HG03432 (cell line): ENCODE data around the gene HNRNPUL2.
"Not testable (repeated sequence)": the region's sequence is repeated elsewhere in the genome, so short reads cannot be mapped to it uniquely, and the experiment has no call there.

Experiments used
- ATAC-seq: cut with Tn5 transposase; IDR thresholded peaks from one replicate; pipeline ENCODE4 v1.9.1; 2021; ENCODE audit warnings: mild to moderate bottlenecking, moderate library complexity; ENCODE audit not compliant: unreplicated experiment

HNRNPUL2 gene

DNA sequence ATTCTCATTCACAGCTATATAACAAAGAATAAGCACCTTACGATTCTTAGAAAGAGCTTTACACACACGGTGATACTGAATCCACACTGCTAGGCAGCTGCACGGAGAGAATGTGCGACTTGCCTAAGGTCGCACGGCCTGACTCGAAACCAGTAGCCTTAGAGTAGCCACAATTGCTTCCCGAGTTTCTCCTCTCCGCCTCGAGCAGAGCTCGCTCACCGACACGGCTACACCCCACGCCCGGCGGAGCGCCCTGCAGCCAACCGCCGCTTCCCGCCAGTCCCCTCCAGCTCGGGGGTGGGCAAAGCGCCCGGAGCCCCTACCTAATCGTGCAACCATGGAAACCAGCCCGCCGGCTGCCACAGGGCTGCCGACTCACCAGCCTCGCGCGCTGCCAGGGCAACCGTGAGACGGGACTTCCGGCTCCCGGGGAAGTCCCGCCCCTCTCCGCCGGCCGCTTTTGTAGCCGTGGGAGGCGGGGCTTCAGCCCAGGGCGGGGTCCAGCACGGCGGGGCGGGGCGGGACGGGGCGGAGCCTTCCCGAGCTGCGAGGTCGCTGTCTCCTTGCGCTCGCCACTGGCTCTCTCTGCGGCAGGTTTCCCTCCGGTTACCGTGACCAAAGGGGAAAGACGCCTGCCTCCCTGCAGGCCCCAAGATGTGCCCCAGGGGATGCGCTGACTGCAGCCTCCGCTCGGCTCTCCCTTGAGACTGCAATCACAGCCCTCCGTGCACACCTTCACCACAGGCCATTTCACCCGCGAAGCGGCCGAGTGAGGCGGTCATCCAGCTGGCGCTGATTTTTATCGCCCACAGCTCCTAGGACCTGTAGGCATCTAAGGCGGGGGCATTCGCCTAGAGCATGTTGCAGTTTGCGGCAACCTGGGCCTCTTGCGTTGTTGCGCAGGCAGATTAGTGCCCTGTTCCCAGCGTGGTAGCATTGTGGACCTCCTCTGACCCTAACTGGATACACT, 21.1 kb downstream of the HNRNPUL2 start:
- ATAC-seq: peak; percentile 73

DNA sequence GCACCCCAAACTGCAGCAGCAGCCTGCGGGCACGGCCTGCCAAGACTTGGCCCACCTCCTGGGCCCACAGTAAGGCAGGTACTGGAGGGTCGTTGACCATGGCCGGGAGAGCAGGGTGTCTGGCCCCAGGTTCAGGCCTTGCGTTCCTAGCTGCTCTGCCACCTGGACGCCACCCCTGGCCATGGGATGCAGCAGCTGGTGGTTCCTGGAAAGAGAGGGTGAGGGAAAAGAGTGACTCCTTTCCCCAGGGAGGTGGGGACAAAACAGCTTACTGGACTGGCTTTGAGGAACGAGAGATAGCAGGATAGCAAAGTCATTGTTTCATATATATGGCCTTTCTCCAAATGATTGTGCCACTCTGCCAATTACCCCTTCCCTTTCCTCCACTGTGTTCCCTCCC, 21.8 kb downstream of the HNRNPUL2 start:
- ATAC-seq: no peak

DNA sequence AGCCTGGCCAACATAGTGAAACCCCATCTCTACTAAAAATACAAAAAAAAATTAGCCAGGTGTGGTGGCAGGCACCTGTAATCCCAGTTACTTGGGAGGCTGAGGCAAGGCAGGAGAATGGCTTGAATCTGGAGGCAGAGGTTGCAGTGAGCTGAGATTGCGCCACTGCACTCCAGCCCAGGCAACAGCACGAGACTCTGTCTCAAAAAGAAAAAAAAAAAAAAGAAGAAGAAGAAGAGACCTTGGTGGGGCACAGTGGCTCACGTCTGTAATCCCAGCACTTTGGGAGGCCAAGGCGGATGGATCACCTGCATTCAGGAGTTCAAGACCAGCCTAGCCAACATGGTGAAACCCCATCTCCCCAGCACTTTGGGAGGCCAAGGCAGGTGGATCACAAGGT, 23.3 kb downstream of the HNRNPUL2 start:
- ATAC-seq: not testable (repeated sequence)

DNA sequence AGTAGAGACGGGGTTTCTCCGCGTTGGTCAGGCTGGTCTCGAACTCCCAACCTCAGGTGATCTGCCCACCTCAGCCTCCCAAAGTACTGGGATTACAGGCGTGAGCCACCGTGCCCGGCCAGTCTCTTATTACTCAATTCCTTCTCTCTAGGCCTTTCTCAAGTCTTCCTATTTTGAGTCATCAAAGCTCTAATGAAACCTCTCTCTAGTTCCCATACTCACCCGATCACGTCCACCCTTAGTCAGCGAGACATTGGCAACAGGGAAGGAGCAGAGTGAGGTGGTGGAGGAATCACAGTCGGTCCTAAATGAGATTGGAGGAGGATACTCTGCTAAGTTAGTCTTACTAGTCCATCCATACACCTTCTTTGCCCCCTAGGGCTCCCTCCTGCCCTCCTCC, 25.0 kb downstream of the HNRNPUL2 start:
- no peak for ATAC-seq

DNA sequence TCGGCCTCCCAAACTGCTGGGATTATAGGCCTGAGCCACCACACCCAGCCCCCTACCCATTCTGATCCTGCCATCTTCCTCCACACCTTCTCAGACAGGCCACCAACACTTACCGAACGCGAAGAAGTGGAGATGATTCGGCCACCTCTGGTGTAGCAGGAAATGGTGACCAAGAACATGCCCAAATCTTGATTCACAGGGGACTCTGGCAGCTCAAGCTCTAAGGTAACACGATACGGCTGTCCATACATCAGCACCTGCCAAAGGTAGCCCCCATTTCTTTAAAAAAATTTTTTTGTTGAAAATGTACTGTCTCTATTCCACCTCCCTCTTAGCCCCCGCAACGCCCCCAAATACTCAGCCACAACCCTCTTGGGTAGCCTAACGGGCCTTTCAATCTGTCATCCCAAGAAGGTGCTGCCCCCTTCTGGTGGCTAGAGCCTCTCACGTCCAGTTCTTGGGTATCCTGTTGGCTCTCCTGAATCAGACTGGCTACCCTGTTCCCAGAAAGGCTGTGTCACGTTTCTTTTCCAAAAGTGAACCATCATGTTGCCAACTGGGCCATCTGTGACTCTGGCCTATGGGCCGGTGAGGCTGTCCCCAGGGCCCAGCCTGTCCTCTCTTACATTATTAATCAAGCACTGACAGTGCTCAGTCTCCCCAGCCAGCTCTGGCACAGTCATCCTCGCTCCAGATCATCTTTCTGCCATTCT, 32.6 kb downstream of the HNRNPUL2 start:
- ATAC-seq: no peak

DNA sequence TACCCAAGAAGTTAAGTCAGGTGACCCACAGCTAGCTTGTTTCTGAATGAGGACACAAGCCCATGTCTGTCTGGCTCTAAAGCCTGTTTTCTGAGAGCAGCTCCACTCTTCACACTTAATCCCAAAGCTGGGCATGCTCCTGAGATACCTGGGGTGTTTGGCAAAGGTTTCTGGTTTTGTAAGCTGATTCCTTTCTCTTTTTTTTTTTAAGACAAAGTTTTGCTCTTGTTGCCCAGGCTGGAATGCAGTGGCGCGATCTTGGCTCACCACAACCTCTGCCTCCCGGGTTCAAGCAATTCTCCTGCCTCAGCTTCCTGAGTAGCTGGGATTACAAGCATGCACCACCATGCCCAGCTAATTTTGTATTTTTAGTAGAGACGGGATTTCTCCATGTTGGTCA, 33.6 kb downstream of the HNRNPUL2 start:
- not testable (repeated sequence) for ATAC-seq

DNA sequence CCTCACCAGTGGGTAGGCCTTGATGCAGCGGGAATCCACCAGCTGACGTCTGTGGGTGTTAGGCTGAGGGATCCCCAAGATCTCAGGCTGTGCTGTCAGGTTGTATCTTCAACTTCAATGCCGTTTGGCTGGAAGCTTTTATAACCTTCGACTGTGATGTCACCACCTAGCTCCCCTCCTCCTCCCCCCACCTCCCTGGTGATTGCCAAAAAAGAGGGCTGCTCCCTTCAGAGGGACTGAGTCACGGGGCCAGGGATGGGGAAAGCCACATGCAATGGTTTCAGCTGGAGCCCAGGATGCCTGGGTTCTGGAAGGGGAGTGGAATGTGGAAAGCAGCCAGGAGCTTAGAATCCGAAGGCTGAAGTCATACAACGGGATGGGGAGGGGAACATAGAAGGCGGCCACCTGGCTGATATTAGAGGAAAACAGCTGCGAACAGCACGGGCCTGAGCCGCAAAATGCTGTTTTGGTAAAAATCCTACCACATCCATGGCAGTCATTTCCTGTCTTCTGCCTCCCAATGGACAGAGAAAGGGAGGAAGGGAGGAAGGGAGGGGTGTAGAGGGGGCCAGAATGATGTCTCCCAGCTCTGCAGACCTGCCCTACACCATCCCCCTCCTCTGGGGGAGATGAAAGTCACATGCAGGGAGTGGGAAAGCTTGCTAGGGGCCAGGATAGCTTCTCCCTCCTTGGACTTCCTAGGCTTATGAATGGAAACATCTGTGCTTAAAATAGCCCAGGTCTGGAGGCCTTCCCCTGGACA, 37.7 kb downstream of the HNRNPUL2 start, which contains the start of gene LRRN4CL:
LRRN4CL (minus strand) TSS at position 110 of the 763 bp plus-strand sequence. CDS start 1,022 bp downstream, outside the sequence.
- ATAC-seq: no peak

DNA sequence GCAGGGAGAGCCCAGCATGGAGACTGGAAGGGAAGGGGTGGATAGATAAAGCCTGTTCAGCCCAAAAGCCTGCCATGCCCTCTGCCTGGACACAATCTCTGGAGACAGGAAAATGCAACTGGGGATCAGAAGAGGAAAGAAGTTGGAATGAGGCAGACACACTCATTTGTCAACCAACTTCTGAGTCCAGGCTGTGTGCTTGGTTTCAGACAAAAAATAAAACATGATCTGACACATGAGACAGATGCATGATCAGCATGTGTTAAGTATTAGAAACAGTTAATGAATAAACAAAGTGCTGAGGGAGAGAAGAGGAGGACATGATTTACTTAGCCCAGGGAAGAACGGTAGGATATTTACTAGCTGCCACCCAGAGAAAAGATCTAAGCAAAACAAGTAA, 38.8 kb downstream of the HNRNPUL2 start:
- no peak for ATAC-seq

DNA sequence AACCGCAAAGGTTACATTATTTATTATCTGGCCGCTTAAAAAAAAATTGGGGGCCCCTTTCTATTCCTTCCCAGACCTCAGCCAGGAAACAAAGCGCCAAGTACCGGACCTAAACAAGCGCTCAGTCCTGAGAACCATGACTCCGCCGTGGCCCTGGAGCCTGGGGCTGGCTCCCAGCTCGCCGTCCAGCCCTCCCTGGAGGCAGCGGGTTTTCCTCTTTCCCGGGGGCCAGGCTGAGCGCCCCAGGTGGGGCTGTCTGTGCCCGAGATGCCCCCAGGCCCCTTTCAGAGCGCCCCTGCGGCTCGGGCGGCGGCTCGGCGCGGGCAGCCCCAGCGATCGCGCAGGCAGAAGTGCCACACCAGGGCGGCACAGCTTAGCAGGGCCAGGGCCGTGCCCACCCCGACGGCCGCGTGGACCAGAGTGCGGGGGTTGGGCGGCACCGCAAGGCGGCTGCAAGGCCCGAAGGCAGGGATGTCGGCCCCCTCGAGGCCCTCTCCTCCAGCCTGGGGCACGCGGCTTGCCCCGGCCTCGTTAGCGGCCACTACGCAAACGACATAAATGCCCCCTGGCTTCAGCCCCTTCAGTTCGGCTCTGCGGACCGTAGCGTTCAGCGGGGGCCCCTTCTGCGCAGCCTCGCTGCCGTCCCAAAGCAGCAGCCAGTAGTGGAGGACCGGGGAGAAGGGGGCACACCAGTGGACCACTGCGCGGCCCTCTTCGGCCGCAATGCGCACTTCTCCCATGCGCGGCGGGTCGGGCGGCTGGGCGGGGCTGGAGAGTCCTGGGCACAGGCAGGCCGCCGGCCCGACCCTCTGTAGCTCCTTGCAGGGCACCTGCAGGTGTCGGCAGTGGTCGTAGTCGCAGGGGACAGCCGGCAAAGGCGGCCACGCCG, 39.5 kb downstream of the HNRNPUL2 start:
- ATAC-seq: no peak

DNA sequence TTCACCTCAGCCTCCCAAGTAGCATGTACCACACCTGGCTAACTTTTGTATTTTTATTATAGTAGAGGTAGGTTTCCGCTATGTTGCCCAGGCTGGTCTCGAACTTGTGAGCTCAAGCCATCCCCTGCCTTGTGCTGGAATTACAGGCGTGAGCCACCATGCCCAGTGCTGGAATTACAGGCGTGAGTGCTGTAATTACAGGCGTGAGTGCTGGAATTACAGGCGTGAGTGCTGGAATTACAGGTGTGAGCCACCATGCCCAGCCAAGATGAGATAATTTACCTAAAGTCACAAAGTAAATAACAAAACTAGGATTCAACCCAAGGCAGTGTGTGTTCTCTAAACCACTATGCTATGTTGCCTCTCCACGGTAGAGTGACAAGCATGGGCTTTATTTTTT, 44.7 kb downstream of the HNRNPUL2 start:
- no peak for ATAC-seq

DNA sequence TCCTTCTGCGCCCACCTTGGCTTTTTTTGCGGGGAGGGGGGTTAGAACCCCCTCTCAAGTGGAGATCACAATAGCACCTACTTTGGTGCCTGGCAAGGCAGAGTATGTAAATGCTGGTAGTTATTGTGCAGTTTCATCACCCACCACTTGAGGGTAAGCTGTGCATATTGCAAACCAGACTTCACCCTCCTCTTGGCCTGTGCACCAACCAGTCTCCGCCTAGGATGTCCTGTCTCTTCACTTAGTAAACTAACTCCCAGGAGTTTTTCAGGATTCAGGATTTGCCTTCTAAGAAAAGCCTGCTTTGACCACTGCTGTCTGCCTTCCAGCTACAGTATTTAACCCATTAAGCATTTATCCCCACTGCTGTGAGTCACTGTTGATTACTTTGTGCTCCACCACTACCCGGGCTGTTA, 46.4 kb downstream of the HNRNPUL2 start:
- no peak for ATAC-seq

DNA sequence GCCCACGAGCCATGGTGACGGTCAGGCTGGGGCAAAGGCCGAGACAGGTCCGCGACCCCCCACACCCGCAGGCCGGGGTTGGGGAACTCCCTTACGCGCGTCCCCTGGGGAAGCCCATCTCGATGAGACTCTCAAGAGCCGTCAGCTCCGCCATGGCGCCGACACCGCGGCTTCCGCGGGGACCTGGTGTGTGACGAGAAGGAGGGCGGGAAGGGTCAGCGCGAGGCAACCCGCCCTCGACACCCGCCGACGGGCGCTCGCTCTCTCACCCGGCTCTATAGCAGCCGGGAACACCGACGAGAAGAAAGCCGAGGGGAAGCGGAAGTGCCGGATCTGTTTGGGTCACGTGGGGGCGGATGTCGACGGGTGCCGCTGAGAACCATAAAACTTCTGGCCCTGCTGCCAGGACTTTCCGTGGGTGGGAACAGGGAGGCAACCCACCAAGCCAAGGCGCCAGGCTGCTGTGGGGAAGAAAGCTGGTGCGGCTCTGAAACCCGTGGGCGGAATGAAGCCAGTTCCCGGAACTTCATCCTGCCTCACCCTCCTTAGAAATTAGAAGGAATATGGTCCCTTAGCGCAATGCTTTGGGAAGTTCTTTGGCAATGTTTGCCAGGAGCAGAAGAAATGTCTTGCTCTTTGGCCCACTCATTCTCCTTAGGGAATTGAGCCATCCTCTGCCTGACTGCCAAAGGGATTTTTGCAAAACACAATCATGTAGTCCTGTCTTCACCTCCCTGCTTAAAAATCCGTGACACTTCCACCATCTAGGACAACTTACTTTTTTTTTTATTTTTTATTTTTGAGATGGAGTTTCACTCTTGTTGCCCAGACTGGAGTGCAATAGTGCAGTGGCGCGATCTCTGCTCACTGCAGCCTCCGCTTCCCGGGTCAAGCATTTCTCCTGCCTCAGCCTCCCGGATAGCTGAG, 48.2 kb downstream of the HNRNPUL2 start, which contains the start of gene UBXN1:
UBXN1 (minus strand) TSS at position 304 of the 927 bp plus-strand sequence; CDS start at position 154, 150 bp downstream.
- ATAC-seq: peak; percentile 78

DNA sequence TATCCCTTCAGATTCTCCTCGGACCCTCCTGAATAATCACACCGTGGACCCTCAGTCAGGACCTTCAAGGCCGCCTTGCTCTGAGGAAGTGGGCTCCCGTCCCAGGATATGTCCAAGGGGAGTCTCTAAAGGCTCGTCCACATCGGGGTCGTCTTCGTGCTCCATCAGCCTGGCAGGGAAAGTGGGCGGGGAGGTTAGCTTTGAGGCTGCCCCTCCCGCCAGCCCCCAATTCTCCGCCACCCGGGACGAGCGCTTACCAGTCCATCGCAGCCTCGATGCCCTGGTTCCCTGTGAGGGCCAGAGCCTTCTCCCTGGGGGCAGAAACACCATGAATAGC, 48.9 kb downstream of the HNRNPUL2 start:
- ATAC-seq: no peak

DNA sequence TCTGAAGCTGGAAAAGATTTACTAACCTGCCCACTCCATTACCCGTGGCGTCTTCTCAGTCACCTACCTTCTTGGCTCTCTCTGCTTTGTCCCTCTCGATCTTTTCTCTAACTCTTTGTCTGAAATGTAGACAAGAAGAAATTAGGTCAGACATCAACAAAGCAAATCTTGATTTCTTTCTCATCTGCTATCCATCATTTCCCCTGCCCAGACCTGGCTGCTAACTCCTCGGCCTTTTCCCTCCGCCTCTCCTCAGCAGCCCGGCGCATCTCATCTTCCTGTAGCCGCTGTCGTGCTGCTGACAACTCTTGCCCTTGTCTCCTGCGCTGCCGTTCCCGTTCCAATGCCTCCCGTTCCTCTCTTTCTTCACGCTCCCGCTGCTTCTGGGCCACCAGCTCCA, 49.5 kb downstream of the HNRNPUL2 start:
- ATAC-seq: no peak

DNA sequence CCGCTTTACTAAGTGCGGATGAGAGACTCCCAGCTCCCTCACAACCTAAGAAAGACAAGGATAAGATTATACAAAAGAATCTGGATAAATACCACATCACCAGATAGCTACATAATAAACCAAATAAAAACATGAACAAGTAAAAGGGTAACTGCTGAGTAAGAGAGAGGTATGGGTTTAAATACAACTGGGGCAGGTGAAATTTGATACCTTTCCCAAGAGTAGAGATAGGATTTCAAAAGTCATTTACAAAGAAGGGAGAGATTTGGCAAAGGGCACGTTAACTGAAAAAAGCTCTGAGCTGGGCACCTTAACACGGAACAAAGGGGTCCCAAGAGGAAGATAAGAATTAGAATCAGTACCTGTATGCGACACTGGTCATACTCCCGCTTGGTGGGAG, 50.1 kb downstream of the HNRNPUL2 start:
- no peak for ATAC-seq

DNA sequence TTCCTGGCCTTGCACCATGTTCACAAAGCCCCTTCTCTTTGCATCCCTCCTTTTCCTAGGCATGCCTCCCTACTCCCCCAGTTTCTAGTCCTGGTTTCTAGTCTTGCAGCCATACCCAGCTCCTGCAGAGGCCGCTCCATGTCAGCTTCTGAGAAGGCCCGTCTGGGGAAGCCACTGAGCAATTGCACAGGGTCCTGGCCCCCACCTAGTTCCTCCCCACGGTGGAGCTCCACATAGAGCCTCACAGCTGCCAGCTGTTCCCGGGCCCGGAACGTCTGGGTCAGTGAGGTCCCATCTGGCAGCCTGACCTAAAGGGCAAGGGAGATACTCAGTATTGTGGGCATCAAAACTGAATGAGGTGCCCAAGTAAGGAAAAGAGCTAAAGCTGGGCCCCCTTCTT, 50.6 kb downstream of the HNRNPUL2 start:
- no peak for ATAC-seq

DNA sequence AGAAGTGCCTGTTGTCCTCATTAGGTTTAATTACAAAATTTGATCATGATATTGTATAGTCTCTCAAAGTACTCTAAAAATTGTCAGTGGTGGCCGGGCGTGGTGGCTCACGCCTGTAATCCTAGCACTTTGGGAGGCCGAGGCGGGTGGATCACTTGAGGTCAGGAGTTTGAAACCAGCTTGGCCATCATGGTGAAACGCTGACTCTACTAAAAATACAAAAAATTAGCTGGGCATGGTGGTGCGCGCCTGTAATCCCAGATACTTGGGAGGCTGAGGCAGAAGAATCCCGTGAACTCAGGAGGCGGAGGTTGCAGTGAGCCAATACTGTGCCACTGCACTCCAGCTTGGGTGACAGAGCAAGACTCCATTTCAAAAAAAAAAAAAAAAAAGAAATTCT, 51.8 kb downstream of the HNRNPUL2 start:
- ATAC-seq: not testable (repeated sequence)

DNA sequence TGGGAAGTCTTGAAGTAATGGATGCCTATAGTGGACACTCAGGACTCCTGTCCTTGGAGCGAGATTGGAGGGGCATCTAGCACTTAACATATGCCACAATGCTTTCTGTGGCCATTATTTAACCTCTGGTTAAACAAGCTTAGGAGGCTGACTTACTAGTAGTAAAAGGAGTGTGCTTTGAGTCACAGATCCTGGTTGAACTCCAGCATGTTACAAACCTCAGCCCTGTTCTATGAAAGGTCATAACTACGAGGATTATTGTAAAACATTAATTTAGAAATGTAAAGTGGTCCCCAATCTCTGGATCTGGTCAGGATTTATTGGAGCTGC, 54.1 kb downstream of the HNRNPUL2 start:
- ATAC-seq: no peak
